DMS114 treated with DMSO at 0.1 percent for 48 hours (cell line): ENCODE measurements around the gene CCDC88A.
"Not testable (repeated sequence)": the region's sequence is repeated elsewhere in the genome, so short reads cannot be mapped to it uniquely, and the experiment has no call there.

Experiments used
- DNase-seq: peaks from one replicate; lab custom pipeline; 2025; ENCODE audit not compliant: unreplicated experiment; lab: John Stamatoyannopoulos, UW

The CCDC88A gene

GRCh38 chr2:55419679-55420438, at the start of gene CCDC88A:
CCDC88A (minus strand) TSS chr2:55419856; CDS start chr2:55419079, 777 bp downstream.
- DNase-seq: peak; percentile 95

GRCh38 chr2:55461679-55462078, 42.0 kb upstream of the CCDC88A start:
- DNase-seq: no peak

- DNase-seq: no peak
Observed at GRCh38 chr2:55460562-55460961, 40.9 kb upstream of the CCDC88A start.

GRCh38 chr2:55459714-55460274, 40.1 kb upstream of the CCDC88A start:
- DNase-seq: no peak

GRCh38 chr2:55459279-55459678, 39.6 kb upstream of the CCDC88A start:
- DNase-seq: no peak

- no peak for DNase-seq
Observed at GRCh38 chr2:55454121-55454520, 34.5 kb upstream of the CCDC88A start.

GRCh38 chr2:55452879-55453278, 33.2 kb upstream of the CCDC88A start:
- DNase-seq: no peak

- DNase-seq: no peak
Observed at GRCh38 chr2:55451699-55452098, 32.0 kb upstream of the CCDC88A start.

- not testable (repeated sequence) for DNase-seq
Observed at GRCh38 chr2:55450014-55450413, 30.4 kb upstream of the CCDC88A start.

- peak; percentile 19 for DNase-seq
Observed at GRCh38 chr2:55442045-55442760, 22.5 kb upstream of the CCDC88A start.

- DNase-seq: no peak
Observed at GRCh38 chr2:55441280-55441892, 21.7 kb upstream of the CCDC88A start.

GRCh38 chr2:55439101-55439397, 19.4 kb upstream of the CCDC88A start:
- no peak for DNase-seq

GRCh38 chr2:55438391-55439100, 18.9 kb upstream of the CCDC88A start:
- DNase-seq: no peak

GRCh38 chr2:55437515-55438390, 18.1 kb upstream of the CCDC88A start:
- DNase-seq: no peak

- peak; percentile 20 for DNase-seq
Observed at GRCh38 chr2:55431982-55432627, 12.4 kb upstream of the CCDC88A start.

- no peak for DNase-seq
Observed at GRCh38 chr2:55430211-55430975, 10.7 kb upstream of the CCDC88A start.

GRCh38 chr2:55428258-55428657, 8.6 kb upstream of the CCDC88A start:
- no peak for DNase-seq

- no peak for DNase-seq
Observed at GRCh38 chr2:55425431-55425831, 5.8 kb upstream of the CCDC88A start.
